Measurements from ENCODE around the gene PKD2L1.

DNA sequence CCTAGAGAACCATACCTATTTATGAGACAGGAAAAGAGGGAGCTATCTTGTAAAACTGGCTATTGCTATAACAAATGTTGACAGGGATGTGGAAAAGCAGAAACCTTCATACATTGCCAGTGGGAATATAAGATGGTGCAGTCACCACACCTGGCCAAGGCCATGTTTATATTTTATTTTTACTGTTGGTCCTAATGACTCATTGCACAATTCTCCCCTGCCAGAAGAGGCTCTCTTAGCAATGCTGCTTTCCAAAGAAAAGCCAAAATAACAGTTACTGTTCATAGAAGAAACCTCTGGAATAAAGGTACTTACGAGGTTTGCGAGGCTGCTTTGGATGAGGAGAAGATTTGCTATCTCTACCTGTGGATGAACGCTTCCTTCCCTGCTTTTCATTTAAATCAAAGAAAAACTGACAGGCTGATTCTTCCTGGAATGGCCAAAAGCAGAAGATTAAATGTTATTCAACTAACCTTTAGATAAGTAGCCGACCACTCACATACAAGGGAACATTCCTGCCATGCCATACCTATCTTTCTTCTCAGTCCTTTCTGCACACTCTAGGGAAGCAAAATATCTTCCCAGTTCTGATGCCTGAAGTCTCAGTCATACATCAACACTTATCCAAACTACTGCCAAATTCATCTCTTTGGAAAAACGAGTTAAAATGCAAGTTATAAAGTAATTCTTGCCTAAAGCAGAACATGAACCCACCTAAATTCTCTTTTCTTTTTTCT lies 84.4 kb downstream of the PKD2L1 start:
- TF ChIP-seq POLR2A (IDR thresholded peaks at IDR 0.05) = no peak
- TF ChIP-seq, protein P1, sequence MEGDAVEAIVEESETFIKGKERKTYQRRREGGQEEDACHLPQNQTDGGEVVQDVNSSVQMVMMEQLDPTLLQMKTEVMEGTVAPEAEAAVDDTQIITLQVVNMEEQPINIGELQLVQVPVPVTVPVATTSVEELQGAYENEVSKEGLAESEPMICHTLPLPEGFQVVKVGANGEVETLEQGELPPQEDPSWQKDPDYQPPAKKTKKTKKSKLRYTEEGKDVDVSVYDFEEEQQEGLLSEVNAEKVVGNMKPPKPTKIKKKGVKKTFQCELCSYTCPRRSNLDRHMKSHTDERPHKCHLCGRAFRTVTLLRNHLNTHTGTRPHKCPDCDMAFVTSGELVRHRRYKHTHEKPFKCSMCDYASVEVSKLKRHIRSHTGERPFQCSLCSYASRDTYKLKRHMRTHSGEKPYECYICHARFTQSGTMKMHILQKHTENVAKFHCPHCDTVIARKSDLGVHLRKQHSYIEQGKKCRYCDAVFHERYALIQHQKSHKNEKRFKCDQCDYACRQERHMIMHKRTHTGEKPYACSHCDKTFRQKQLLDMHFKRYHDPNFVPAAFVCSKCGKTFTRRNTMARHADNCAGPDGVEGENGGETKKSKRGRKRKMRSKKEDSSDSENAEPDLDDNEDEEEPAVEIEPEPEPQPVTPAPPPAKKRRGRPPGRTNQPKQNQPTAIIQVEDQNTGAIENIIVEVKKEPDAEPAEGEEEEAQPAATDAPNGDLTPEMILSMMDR (IDR thresholded peaks at IDR 0.05) = no peak
